SK-N-SH treated with all-trans-retinoic acid at 6 μM for 48 hours (cell line): ENCODE measurements around the gene MORF4L1.
"Not testable (repeated sequence)": the region's sequence is repeated elsewhere in the genome, so short reads cannot be mapped to it uniquely, and the experiment has no call there.

ENCODE experiments used
- ATAC-seq: fragments of 200-7000 bp; cut with Tn5 transposase; 3 replicates; pipeline ENCODE4 v1.9.1; 2020; ENCODE audit warnings: mild to moderate bottlenecking, moderate library complexity
- ARNTL ChIP-seq: fragments of 450-650 bp; formaldehyde crosslinking; IDR thresholded peaks from 2 replicates; pipeline ENCODE4 v1.5.0; 2020; ENCODE audit warnings: low read depth, mild to moderate bottlenecking, moderate library complexity, borderline replicate concordance
- BACH2 ChIP-seq: fragments of 250-450 bp; sonication (Bioruptor Pico); IDR thresholded peaks from 2 replicates; pipeline ENCODE4 v1.9.0; 2021; ENCODE audit warnings: mild to moderate bottlenecking, borderline replicate concordance
- CREB5 ChIP-seq: fragments of 250-450 bp; sonication (Bioruptor Pico); IDR thresholded peaks from 2 replicates; pipeline ENCODE4 v1.5.1; 2020; ENCODE audit warnings: low read depth, mild to moderate bottlenecking, moderate library complexity
- CSDC2 ChIP-seq: fragments of 250-450 bp; sonication (Bioruptor Pico); IDR thresholded peaks from 2 replicates; pipeline ENCODE4 v1.5.0; 2020; ENCODE audit warnings: mild to moderate bottlenecking, moderate library complexity
- CSRNP3 ChIP-seq: fragments of 250-450 bp; sonication (Bioruptor Pico); IDR thresholded peaks from 2 replicates; pipeline ENCODE4 v1.5.1; 2021; ENCODE audit warnings: mild to moderate bottlenecking, moderate library complexity
- ESRRG ChIP-seq: fragments of 250-450 bp; sonication (Bioruptor Pico); IDR thresholded peaks from 2 replicates; pipeline ENCODE4 v1.6.1; 2021; ENCODE audit warnings: mild to moderate bottlenecking
- ISL1 ChIP-seq: fragments of 250-450 bp; sonication (Bioruptor Pico); IDR thresholded peaks from 2 replicates; pipeline ENCODE4 v2.1.2; 2022; ENCODE audit warnings: mild to moderate bottlenecking, moderate library complexity
- OSR1 ChIP-seq: fragments of 250-450 bp; sonication (Bioruptor Pico); IDR thresholded peaks from 2 replicates; pipeline ENCODE4 v1.8.0; 2022; ENCODE audit warnings: moderate library complexity, mild to moderate bottlenecking, inconsistent platforms
- PATZ1 ChIP-seq: fragments of 250-450 bp; sonication (Bioruptor Pico); IDR thresholded peaks from 2 replicates; pipeline ENCODE4 v1.8.0; 2020; ENCODE audit warnings: mild to moderate bottlenecking, moderate library complexity, borderline replicate concordance
- PPARA ChIP-seq: fragments of 250-450 bp; sonication (Bioruptor Pico); IDR thresholded peaks from 2 replicates; pipeline ENCODE4 v1.5.0; 2020; ENCODE audit warnings: mild to moderate bottlenecking, borderline replicate concordance
- TCF4 ChIP-seq: fragments of 250-450 bp; sonication (Bioruptor Pico); IDR thresholded peaks from 2 replicates; pipeline ENCODE4 v1.8.0; 2021; ENCODE audit warnings: mild to moderate bottlenecking, moderate library complexity, borderline replicate concordance
- TOX ChIP-seq: fragments of 250-450 bp; sonication (Bioruptor Pico); IDR thresholded peaks from 2 replicates; pipeline ENCODE4 v1.8.0; 2021; ENCODE audit warnings: mild to moderate bottlenecking, moderate library complexity, borderline replicate concordance
- TSHZ2 ChIP-seq: fragments of 250-450 bp; sonication (Bioruptor Pico); IDR thresholded peaks from 2 replicates; pipeline ENCODE4 v1.5.0; 2020; ENCODE audit warnings: mild to moderate bottlenecking, moderate library complexity
- ZC3H10 ChIP-seq: fragments of 250-450 bp; sonication (Bioruptor Pico); IDR thresholded peaks from 2 replicates; pipeline ENCODE4 v1.5.1; 2021; ENCODE audit warnings: mild to moderate bottlenecking, moderate library complexity
- ZFP3 ChIP-seq: fragments of 250-450 bp; sonication (Bioruptor Pico); IDR thresholded peaks from 2 replicates; pipeline ENCODE4 v1.5.0; 2020; ENCODE audit warnings: mild to moderate bottlenecking, moderate library complexity
- ZFP30 ChIP-seq: fragments of 450-650 bp; formaldehyde crosslinking; IDR thresholded peaks from 2 replicates; pipeline ENCODE4 v1.5.0; 2022; ENCODE audit warnings: mild to moderate bottlenecking, moderate library complexity
- ZNF565 ChIP-seq: fragments of 450-650 bp; formaldehyde crosslinking; conservative IDR thresholded peaks from 2 replicates; pipeline ENCODE4 v1.5.0; 2020; ENCODE audit warnings: low read depth, mild to moderate bottlenecking, moderate library complexity
- ZNF8 ChIP-seq: fragments of 450-650 bp; formaldehyde crosslinking; IDR thresholded peaks from 2 replicates; pipeline ENCODE4 v1.5.0; 2020; ENCODE audit warnings: mild to moderate bottlenecking, moderate library complexity

MORF4L1 gene

GRCh38 chr15:78841891-78842290 lies 30.8 kb upstream of the MORF4L1 start:
- TF ChIP-seq BACH2 (CRISPR knock-in tag) (no peak), CSRNP3 (CRISPR knock-in tag) (no peak), ZC3H10 (CRISPR knock-in tag) (no peak), ZNF565 (no peak), ESRRG (CRISPR knock-in tag) (no peak), CREB5 (CRISPR knock-in tag) (no peak), PPARA (CRISPR knock-in tag) (no peak), ZNF8 (CRISPR knock-in tag) (no peak), OSR1 (no peak), ARNTL (no peak), TOX (no peak), ZFP30 (CRISPR knock-in tag) (no peak), PATZ1 (CRISPR knock-in tag) (no peak), ZFP3 (CRISPR knock-in tag) (no peak), TCF4 (no peak), CSDC2 (CRISPR knock-in tag) (no peak), ISL1 (no peak)
- TF ChIP-seq, all 23 proteins: peak for 0
- ATAC-seq = no peak

GRCh38 chr15:78842519-78842918 lies 30.2 kb upstream of the MORF4L1 start:
- no peak for TF ChIP-seq CREB5 (CRISPR knock-in tag)
- no peak for TF ChIP-seq TCF4
- no peak for TF ChIP-seq ESRRG (CRISPR knock-in tag)
- TF ChIP-seq OSR1 = no peak
- no peak for TF ChIP-seq TSHZ2 (CRISPR knock-in tag)
- TF ChIP-seq CSDC2 (CRISPR knock-in tag) = no peak
- TF ChIP-seq, all 23 proteins: peak for 0
- no peak for ATAC-seq

GRCh38 chr15:78846906-78847305 lies 25.8 kb upstream of the MORF4L1 start:
- not testable (repeated sequence) for ATAC-seq

- ATAC-seq = not testable (repeated sequence)
Observed at GRCh38 chr15:78847387-78847906, 25.2 kb upstream of the MORF4L1 start.

GRCh38 chr15:78850352-78850751 lies 22.3 kb upstream of the MORF4L1 start:
- no peak for TF ChIP-seq CSRNP3 (CRISPR knock-in tag)
- TF ChIP-seq, all 23 proteins: peak for 0
- no peak for ATAC-seq
